HEK293T (cell line): ENCODE data around the gene IL10RA.

Source experiments
- BHLHE40 ChIP-seq: fragments of 450-650 bp; IDR thresholded peaks from 2 replicates; pipeline ENCODE4 v1.6.1; 2016; ENCODE audit warnings: mild to moderate bottlenecking, moderate library complexity, borderline replicate concordance
- NFRKB ChIP-seq: fragments of 450-650 bp; IDR thresholded peaks from 2 replicates; pipeline ENCODE4 v1.6.1; 2016; ENCODE audit warnings: mild to moderate bottlenecking, moderate library complexity
- SP1 ChIP-seq: fragments of 450-650 bp; IDR thresholded peaks from 2 replicates; pipeline ENCODE4 v1.6.1; 2017
- TARDBP ChIP-seq: fragments of 450-650 bp; IDR thresholded peaks from 2 replicates; pipeline ENCODE4 v1.6.1; 2016

DNA sequence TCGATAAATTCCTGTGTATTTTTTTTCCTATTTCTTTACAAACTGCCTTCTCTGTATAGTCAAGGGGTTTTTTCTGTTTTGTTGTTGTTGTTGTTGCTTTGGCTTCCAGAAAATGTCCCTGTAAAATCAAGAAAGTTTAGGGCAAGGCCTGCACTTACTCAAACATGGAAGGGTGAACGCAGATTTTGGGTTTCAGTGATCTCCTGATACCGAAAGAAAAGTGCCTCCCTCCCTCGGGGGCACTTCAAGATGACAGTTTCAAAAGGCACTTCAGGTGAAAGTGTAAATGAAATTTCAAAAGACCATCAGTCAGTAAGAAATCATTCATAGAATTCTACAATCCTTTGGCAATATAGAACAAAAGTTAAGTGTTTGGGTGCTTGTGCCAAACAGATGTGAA is 47.2 kb downstream of the IL10RA start:
- TF ChIP-seq TARDBP, result no peak
- no peak for TF ChIP-seq BHLHE40
- TF ChIP-seq NFRKB, result no peak
- TF ChIP-seq SP1, result no peak
